Activated CD4-positive, alpha-beta T cell treated with anti-CD3 and anti-CD28 coated beads, Interleukin-2, amount 50 U/mL, for 16 hours (primary cell): ENCODE results near the gene EHD1.
A peak's percentile ranks its signal among the peaks of the same experiment; 100 is the strongest.

Source experiments
- DNase-seq: peaks from one replicate; pipeline ENCODE4 v3.0.0-alpha.2; 2020

The EHD1 gene

GRCh38 chr11:64878494-64879243, at the start of gene EHD1:
Gene EHD1 (minus strand): TSS chr11:64878621. CDS start chr11:64878464, 157 bp downstream.
- peak; percentile 99 for DNase-seq

GRCh38 chr11:64926689-64927088, 48.3 kb upstream of the EHD1 start:
- DNase-seq, result no peak

GRCh38 chr11:64925536-64926436, 47.4 kb upstream of the EHD1 start:
- DNase-seq, result no peak

- DNase-seq, result no peak
Measured at GRCh38 chr11:64924910-64925284, 46.5 kb upstream of the EHD1 start.

- DNase-seq, result peak; percentile 88
Measured at GRCh38 chr11:64923944-64924909, 45.8 kb upstream of the EHD1 start, which contains the start of gene PPP2R5B. Gene PPP2R5B (plus strand): TSS chr11:64924689. CDS start chr11:64925735, 1,046 bp downstream.

GRCh38 chr11:64923151-64923661, 44.8 kb upstream of the EHD1 start:
- no peak for DNase-seq

- DNase-seq, result no peak
Measured at GRCh38 chr11:64921384-64921783, 43.0 kb upstream of the EHD1 start.

- no peak for DNase-seq
Measured at GRCh38 chr11:64920124-64920523, 41.7 kb upstream of the EHD1 start.

GRCh38 chr11:64919627-64920026, 41.2 kb upstream of the EHD1 start:
- DNase-seq, result no peak

- no peak for DNase-seq
Measured at GRCh38 chr11:64918017-64918416, 39.6 kb upstream of the EHD1 start.

- DNase-seq, result no peak
Measured at GRCh38 chr11:64917663-64917995, 39.2 kb upstream of the EHD1 start.

GRCh38 chr11:64916775-64917662, 38.6 kb upstream of the EHD1 start, which contains the start of gene ATG2A:
Gene ATG2A (minus strand): TSS chr11:64917209. CDS start chr11:64917135, 74 bp downstream.
- DNase-seq, result peak; percentile 100

- DNase-seq, result peak; percentile 56
Measured at GRCh38 chr11:64916040-64916774, 37.8 kb upstream of the EHD1 start.

GRCh38 chr11:64915376-64915887, 37.0 kb upstream of the EHD1 start:
- DNase-seq, result no peak

GRCh38 chr11:64914123-64914522, 35.7 kb upstream of the EHD1 start:
- no peak for DNase-seq

- DNase-seq, result no peak
Measured at GRCh38 chr11:64913171-64913727, 34.8 kb upstream of the EHD1 start.

- DNase-seq, result no peak
Measured at GRCh38 chr11:64911689-64912088, 33.3 kb upstream of the EHD1 start.

- DNase-seq, result no peak
Measured at GRCh38 chr11:64911142-64911541, 32.7 kb upstream of the EHD1 start.

- DNase-seq, result no peak
Measured at GRCh38 chr11:64910451-64911093, 32.2 kb upstream of the EHD1 start.
